SU-DHL-6 (cell line): ENCODE results near the gene DEFB114.

ENCODE experiments used
- CTCF ChIP-seq: fragments of 200-600 bp; sonication (generic); IDR thresholded peaks from one replicate; pipeline ENCODE4 v1.5.1; 2017; ENCODE audit warnings: antibody characterized with exemption, mild to moderate bottlenecking, low read length, moderate library complexity; ENCODE audit not compliant: insufficient read depth, poor library complexity, severe bottlenecking
- EZH2phosphoT487 ChIP-seq: fragments of 200-600 bp; sonication (generic), shearing (Covaris generic); conservative IDR thresholded peaks from 2 replicates; pipeline ENCODE4 v1.6.1; 2018; ENCODE audit warnings: mild to moderate bottlenecking, antibody characterized with exemption, low read length, moderate library complexity, mixed read lengths

- TF ChIP-seq CTCF (no peak), EZH2phosphoT487 (no peak)
Observed at GRCh38 chr6:49919261-49919660, 44.7 kb downstream of the DEFB114 start.
